ENCODE results near the gene FUCA2.

The FUCA2 gene

DNA sequence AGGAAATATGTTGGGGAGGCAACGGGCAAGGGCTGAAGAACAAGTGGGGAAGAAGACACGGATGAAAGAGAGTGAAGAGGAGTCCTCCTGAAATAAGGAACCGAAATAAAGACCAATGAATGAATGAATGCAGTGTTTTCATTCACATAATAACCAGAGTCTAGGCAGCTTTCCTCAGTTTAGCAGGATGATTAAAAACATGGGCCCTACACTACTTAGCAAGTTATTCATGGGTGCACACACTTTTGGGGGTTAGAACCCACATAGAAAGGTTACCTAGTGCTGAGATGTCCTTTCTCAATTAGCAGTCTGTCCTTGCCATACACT is 5.9 kb upstream of the FUCA2 start:
- no peak overlapping the region for H3K9ac ChIP-seq
- peak overlapping the region; percentile 51 for H2AFZ ChIP-seq
- no peak for TF ChIP-seq CTCF (IDR thresholded peaks at IDR 0.05)
- H3K36me3 ChIP-seq (ENCODE audit: control insufficient read depth, insufficient read depth, low read length): no peaks in the 10 kb centered on the region
- H3K4me2 ChIP-seq (ENCODE audit: low read length): no peak overlapping the region
- peaks cover 7% of the 10 kb centered on the region for H3K79me2 ChIP-seq
- no peaks in the 10 kb centered on the region for H3K9me3 ChIP-seq (ENCODE audit: control insufficient read depth, low read length)
- peaks cover 47% of the 10 kb centered on the region for H3K4me1 ChIP-seq
- no peaks in the 10 kb centered on the region for H3K27me3 ChIP-seq (ENCODE audit: control insufficient read depth, insufficient read depth, low read length)
- H3K27ac ChIP-seq: no peak overlapping the region
- H3K4me3 ChIP-seq (ENCODE audit: low read depth, low read length): no peak overlapping the region

GRCh38 chr6:143516690-143517446 is 5.3 kb upstream of the FUCA2 start:
- Histone ChIP-seq H3K9me3 (ENCODE audit: control insufficient read depth, low read length) (no peaks in the 10 kb centered on the region), H3K4me2 (ENCODE audit: low read length) (no peak overlapping the region), H3K4me1 (peaks cover 50% of the 10 kb centered on the region), H3K4me3 (ENCODE audit: low read depth, low read length) (no peak overlapping the region), H3K27me3 (ENCODE audit: control insufficient read depth, insufficient read depth, low read length) (no peaks in the 10 kb centered on the region), H3K27ac (peak overlapping the region; percentile 77), H3K36me3 (ENCODE audit: control insufficient read depth, insufficient read depth, low read length) (no peaks in the 10 kb centered on the region), H3K79me2 (peaks cover 7% of the 10 kb centered on the region), H3K9ac (no peak overlapping the region), H2AFZ (peak overlapping the region; percentile 63)
- no peak for TF ChIP-seq CTCF (IDR thresholded peaks at IDR 0.05)

GRCh38 chr6:143515766-143516355 is 4.3 kb upstream of the FUCA2 start:
- peak overlapping the region; percentile 63 for H2AFZ ChIP-seq
- H3K4me3 ChIP-seq (ENCODE audit: low read depth, low read length): no peak overlapping the region
- H3K79me2 ChIP-seq: peaks cover 9% of the 10 kb centered on the region
- H3K27me3 ChIP-seq (ENCODE audit: control insufficient read depth, insufficient read depth, low read length): no peaks in the 10 kb centered on the region
- no peak for TF ChIP-seq CTCF (IDR thresholded peaks at IDR 0.05)
- no peak overlapping the region for H3K9ac ChIP-seq
- peaks cover 52% of the 10 kb centered on the region for H3K4me1 ChIP-seq
- no peaks in the 10 kb centered on the region for H3K36me3 ChIP-seq (ENCODE audit: control insufficient read depth, insufficient read depth, low read length)
- no peaks in the 10 kb centered on the region for H3K9me3 ChIP-seq (ENCODE audit: control insufficient read depth, low read length)
- no peak overlapping the region for H3K4me2 ChIP-seq (ENCODE audit: low read length)
- peak overlapping the region; percentile 77 for H3K27ac ChIP-seq

GRCh38 chr6:143515061-143515760 is 3.7 kb upstream of the FUCA2 start:
- no peak overlapping the region for H3K9ac ChIP-seq
- H3K4me2 ChIP-seq (ENCODE audit: low read length): no peak overlapping the region
- no peaks in the 10 kb centered on the region for H3K9me3 ChIP-seq (ENCODE audit: control insufficient read depth, low read length)
- peak; percentile 9 for TF ChIP-seq CTCF (IDR thresholded peaks at IDR 0.05)
- H3K79me2 ChIP-seq: peaks cover 14% of the 10 kb centered on the region
- peak overlapping the region; percentile 77 for H3K27ac ChIP-seq
- peaks cover 52% of the 10 kb centered on the region for H3K4me1 ChIP-seq
- H3K27me3 ChIP-seq (ENCODE audit: control insufficient read depth, insufficient read depth, low read length): no peaks in the 10 kb centered on the region
- peak overlapping the region; percentile 63 for H2AFZ ChIP-seq
- H3K36me3 ChIP-seq (ENCODE audit: control insufficient read depth, insufficient read depth, low read length): no peaks in the 10 kb centered on the region
- H3K4me3 ChIP-seq (ENCODE audit: low read depth, low read length): no peak overlapping the region
